Vagina (tissue), 2 donors: Measurements from ENCODE around the gene TTC1.

Experiments used
- POLR2A ChIP-seq, 2 donors: fragments of 450-650 bp; IDR thresholded peaks; one replicate each; pipeline ENCODE4 v1.6.1; 2017; ENCODE audit warnings: antibody characterized with exemption in 2 of 2, mild to moderate bottlenecking in 2 of 2, moderate library complexity in 2 of 2
- POLR2AphosphoS5 ChIP-seq, 2 donors: sonication (generic); formaldehyde crosslinking; IDR thresholded peaks; one replicate each; pipeline ENCODE4 v1.9.0; 2017; ENCODE audit warnings: antibody characterized with exemption in 2 of 2, mild to moderate bottlenecking in 2 of 2, low read depth in 1 of 2; ENCODE audit not compliant: insufficient read depth in 1 of 2
- TF ChIP-seq, protein P1 (sequence below), 3 experiments: fragments of 450-650 bp in 2 of 3; fragments of 200-600 bp in 1 of 3; sonication (generic) in 1 of 3; IDR thresholded peaks; one replicate each; pipeline ENCODE4 v1.5.1; 2017 to 2019; ENCODE audit warnings: antibody characterized with exemption in 3 of 3, mild to moderate bottlenecking in 2 of 3, moderate library complexity in 2 of 3

- TF ChIP-seq, protein P1, sequence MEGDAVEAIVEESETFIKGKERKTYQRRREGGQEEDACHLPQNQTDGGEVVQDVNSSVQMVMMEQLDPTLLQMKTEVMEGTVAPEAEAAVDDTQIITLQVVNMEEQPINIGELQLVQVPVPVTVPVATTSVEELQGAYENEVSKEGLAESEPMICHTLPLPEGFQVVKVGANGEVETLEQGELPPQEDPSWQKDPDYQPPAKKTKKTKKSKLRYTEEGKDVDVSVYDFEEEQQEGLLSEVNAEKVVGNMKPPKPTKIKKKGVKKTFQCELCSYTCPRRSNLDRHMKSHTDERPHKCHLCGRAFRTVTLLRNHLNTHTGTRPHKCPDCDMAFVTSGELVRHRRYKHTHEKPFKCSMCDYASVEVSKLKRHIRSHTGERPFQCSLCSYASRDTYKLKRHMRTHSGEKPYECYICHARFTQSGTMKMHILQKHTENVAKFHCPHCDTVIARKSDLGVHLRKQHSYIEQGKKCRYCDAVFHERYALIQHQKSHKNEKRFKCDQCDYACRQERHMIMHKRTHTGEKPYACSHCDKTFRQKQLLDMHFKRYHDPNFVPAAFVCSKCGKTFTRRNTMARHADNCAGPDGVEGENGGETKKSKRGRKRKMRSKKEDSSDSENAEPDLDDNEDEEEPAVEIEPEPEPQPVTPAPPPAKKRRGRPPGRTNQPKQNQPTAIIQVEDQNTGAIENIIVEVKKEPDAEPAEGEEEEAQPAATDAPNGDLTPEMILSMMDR (IDR thresholded peaks at IDR 0.05): no peak
- TF ChIP-seq POLR2AphosphoS5 (IDR thresholded peaks at IDR 0.05; ENCODE audit: insufficient read depth in 1 of 2, low read depth in 1 of 2) (no peak), POLR2A (IDR thresholded peaks at IDR 0.05) (no peak)
These were observed 40.2 kb downstream of the TTC1 start for GRCh38 chr5:160049099-160049498.
